Nasal cavity respiratory epithelium epithelial cell of viscerocranial mucosa (primary cell): ENCODE measurements around the gene SLC25A15. TPM values are rescaled to one million over a fixed set of nuclear protein-coding genes. Genes with fewer than 3 reads are reported as not detected.

ENCODE experiments used
- total RNA-seq: library from RNA; depleted of rRNA; stranded (reverse); fragments of >200 nt; gene quantifications from 2 replicates; pipeline ENCODE4 v1.2.3, GENCODE V29; 2014

Gene SLC25A15
- total RNA-seq: 15.8 and 28.4 TPM in 2 replicates

GRCh38 chr13:40789275-40790153, at the start of gene SLC25A15:
SLC25A15 (plus strand) TSS chr13:40789611; CDS start chr13:40793227, 3,616 bp downstream.

GRCh38 chr13:40770934-40771618, 18.3 kb upstream of the SLC25A15 start, which contains the start of gene MRPS31:
MRPS31 (minus strand) TSS chr13:40771190; CDS start chr13:40771136, 54 bp downstream.

Other genes with a start within 250 kb of the SLC25A15 start
- 15.0 and 31.1 TPM in 2 replicates for gene FOXO1, start 123.0 kb upstream of the SLC25A15 start, total RNA-seq
- 15.0 and 20.1 TPM in 2 replicates for gene MRPS31, start 18.4 kb upstream of the SLC25A15 start, total RNA-seq
- gene ELF1, start 229.7 kb downstream of the SLC25A15 start, total RNA-seq: 84.8 and 111 TPM in 2 replicates